ENCODE data around the gene TRIP12. TPM values are rescaled to one million over a fixed set of nuclear protein-coding genes. Genes with fewer than 3 reads are reported as not detected.
"Not testable (repeated sequence)": the region's sequence is repeated elsewhere in the genome, so short reads cannot be mapped to it uniquely, and the experiment has no call there.

Gene TRIP12
- polyA plus RNA-seq, 3 donors: 22.2 to 56.7 (median 44.0) TPM

GRCh38 chr2:229748950-229749349 is 172.9 kb downstream of the TRIP12 start:
- no peak overlapping the region for H3K4me2 ChIP-seq (replicated peaks; ENCODE audit: extremely low read depth, low read length, poor library complexity, severe bottlenecking)
- H3K27ac ChIP-seq (ENCODE audit: low read depth in 1 of 2, low read length in 2 of 2): no peak overlapping the region
- H4K20me1 ChIP-seq (ENCODE audit: insufficient read depth, low read length): no peaks in the 10 kb centered on the region
- H3K4me1 ChIP-seq (ENCODE audit: control insufficient read depth in 1 of 2, insufficient read depth in 2 of 2, low read length in 2 of 2): peaks cover 0 to 10% of the 10 kb centered on the region in 2 donors
- 92% methylated on average over 1 of the region's 3 CpGs for WGBS (ENCODE audit: insufficient coverage)
- no peaks in the 10 kb centered on the region for H3K27me3 ChIP-seq (ENCODE audit: control insufficient read depth in 2 of 2, insufficient read depth in 2 of 2, low read length in 2 of 2)
- intact Hi-C loops (cut with micrococcal nuclease): no loop called here
- Mint-ChIP-seq H3K27me3 (ENCODE audit: low read depth in 3 of 3) (peaks cover 1 to 8% (median 5%) of the 10 kb centered on the region in 3 donors), H3K36me3 (no peaks in the 10 kb centered on the region), H3K4me3 (no peak overlapping the region), H3K9me3 (peaks cover 0 to 8% (median 2%) of the 10 kb centered on the region in 7 donors), H3K4me1 (peaks cover 10% of the 10 kb centered on the region), H3K27ac (no peak overlapping the region)
- DNase-seq: no peak
- no peak overlapping the region for H2AFZ ChIP-seq (ENCODE audit: insufficient read depth, low read depth, low read length, poor library complexity, severe bottlenecking)
- H3K36me3 ChIP-seq (replicated peaks in 1 of 2; ENCODE audit: control insufficient read depth in 1 of 2, insufficient read depth in 2 of 2, low read length in 2 of 2): no peaks in the 10 kb centered on the region
- H3K4me3 ChIP-seq (replicated peaks in 1 of 3; ENCODE audit: low read depth in 2 of 3, low read length in 3 of 3): no peak overlapping the region
- no peaks in the 10 kb centered on the region for H3K79me2 ChIP-seq (ENCODE audit: insufficient read depth, low read length)
- no peaks in the 10 kb centered on the region for H3K9me3 ChIP-seq (replicated peaks in 1 of 2; ENCODE audit: control insufficient read depth in 1 of 2, insufficient read depth in 1 of 2, low read length in 2 of 2)
- TF ChIP-seq CTCF (IDR thresholded peaks at IDR 0.05): no peak
- H3K9ac ChIP-seq (ENCODE audit: insufficient read depth, low read length, poor library complexity, severe bottlenecking): no peak overlapping the region

DNA sequence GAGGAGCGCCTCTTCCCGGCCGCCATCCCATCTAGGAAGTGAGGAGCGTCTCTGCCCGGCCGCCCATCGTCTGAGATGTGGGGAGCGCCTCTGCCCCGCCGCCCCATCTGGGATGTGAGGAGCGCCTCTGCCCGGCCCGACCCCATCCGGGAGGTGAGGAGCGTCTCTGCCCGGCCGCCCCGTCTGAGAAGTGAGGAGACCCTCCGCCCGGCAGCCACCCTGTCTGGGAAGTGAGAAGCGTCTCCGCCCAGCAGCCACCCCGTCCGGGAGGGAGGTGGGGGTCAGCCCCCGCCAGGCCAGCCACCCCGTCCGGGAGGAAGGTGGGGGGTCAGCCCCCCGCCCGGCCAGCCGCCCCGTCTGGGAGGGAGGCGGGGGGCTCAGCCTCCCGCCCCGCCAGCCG is 179.1 kb downstream of the TRIP12 start:
- H3K36me3 Mint-ChIP-seq; H3K36me3 ChIP-seq (replicated peaks in 1 of 2; ENCODE audit: control insufficient read depth in 1 of 2, insufficient read depth in 2 of 2, low read length in 2 of 2); H3K27ac ChIP-seq (ENCODE audit: low read depth in 1 of 2, low read length in 2 of 2); H2AFZ ChIP-seq (ENCODE audit: insufficient read depth, low read depth, low read length, poor library complexity, severe bottlenecking); H3K4me2 ChIP-seq (replicated peaks; ENCODE audit: extremely low read depth, low read length, poor library complexity, severe bottlenecking); H3K4me1 ChIP-seq (ENCODE audit: control insufficient read depth in 1 of 2, insufficient read depth in 2 of 2, low read length in 2 of 2); H3K4me3 ChIP-seq (replicated peaks in 1 of 3; ENCODE audit: low read depth in 2 of 3, low read length in 3 of 3); DNase-seq; H3K9ac ChIP-seq (ENCODE audit: insufficient read depth, low read length, poor library complexity, severe bottlenecking); H3K79me2 ChIP-seq (ENCODE audit: insufficient read depth, low read length); H3K4me3 Mint-ChIP-seq; H3K9me3 ChIP-seq (replicated peaks in 1 of 2; ENCODE audit: control insufficient read depth in 1 of 2, insufficient read depth in 1 of 2, low read length in 2 of 2); H3K27ac Mint-ChIP-seq; H3K4me1 Mint-ChIP-seq; H3K27me3 ChIP-seq (ENCODE audit: control insufficient read depth in 2 of 2, insufficient read depth in 2 of 2, low read length in 2 of 2); H4K20me1 ChIP-seq (ENCODE audit: insufficient read depth, low read length); intact Hi-C loops (cut with micrococcal nuclease): not testable (repeated sequence)
- peaks cover 8 to 24% (median 22%) of the 10 kb centered on the region in 7 donors for H3K9me3 Mint-ChIP-seq
- peaks cover 0 to 10% (median 5%) of the 10 kb centered on the region in 3 donors for H3K27me3 Mint-ChIP-seq (ENCODE audit: low read depth in 3 of 3)
- 96% methylated on average over 8 of the region's 35 CpGs for WGBS (ENCODE audit: insufficient coverage)
